Measurements from ENCODE around the gene E2F6. TPM values are rescaled to one million over a fixed set of nuclear protein-coding genes. Genes with fewer than 3 reads are reported as not detected.

Gene E2F6
- total and polyA plus RNA-seq, 9 of the 15 experiments (the other 6 are each of a cell fraction or from before 2014, with no cell fraction given): 13.6 to 33.9 (median 26.1) TPM

DNA sequence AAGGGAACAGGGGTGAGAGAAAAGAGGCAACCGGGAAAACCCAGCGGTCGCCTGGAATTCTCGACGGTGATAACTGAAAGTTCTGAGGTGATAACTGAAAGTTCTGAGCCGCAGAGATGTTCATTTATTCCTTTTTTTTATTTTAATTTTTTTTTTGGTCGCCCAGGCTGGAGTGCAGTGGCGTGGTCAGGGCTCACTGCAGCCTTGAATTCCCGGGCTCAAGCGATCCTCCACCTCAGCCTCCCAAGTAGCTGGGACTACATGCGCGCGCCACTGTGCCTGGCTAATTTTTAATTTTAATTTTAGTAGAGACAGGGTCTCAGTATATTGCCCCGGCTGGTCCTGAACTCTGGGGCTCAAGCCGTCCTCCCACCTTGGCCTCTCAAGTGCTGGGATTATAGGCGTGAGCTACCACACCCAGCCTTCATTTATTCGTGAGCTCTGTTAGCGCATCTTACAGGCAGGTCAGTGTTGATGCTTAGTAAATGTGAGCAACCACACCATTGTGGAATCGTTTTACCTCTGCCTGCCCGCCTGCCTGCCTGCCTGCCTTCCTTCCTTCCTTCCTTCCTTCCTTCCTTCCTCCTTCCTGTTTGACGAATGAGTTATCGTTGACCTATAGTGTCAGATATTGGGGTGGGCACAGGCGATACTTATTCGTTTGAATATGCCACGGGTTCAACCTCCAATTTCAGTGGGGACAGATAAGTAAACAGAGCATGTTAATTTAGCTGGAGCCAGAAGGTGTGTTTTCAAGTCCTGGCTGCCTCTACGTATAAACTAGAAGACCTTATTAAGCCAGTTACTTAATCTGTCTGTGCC, 557 bp upstream of the E2F6 start (continued):
- TF ChIP-seq, protein P1, sequence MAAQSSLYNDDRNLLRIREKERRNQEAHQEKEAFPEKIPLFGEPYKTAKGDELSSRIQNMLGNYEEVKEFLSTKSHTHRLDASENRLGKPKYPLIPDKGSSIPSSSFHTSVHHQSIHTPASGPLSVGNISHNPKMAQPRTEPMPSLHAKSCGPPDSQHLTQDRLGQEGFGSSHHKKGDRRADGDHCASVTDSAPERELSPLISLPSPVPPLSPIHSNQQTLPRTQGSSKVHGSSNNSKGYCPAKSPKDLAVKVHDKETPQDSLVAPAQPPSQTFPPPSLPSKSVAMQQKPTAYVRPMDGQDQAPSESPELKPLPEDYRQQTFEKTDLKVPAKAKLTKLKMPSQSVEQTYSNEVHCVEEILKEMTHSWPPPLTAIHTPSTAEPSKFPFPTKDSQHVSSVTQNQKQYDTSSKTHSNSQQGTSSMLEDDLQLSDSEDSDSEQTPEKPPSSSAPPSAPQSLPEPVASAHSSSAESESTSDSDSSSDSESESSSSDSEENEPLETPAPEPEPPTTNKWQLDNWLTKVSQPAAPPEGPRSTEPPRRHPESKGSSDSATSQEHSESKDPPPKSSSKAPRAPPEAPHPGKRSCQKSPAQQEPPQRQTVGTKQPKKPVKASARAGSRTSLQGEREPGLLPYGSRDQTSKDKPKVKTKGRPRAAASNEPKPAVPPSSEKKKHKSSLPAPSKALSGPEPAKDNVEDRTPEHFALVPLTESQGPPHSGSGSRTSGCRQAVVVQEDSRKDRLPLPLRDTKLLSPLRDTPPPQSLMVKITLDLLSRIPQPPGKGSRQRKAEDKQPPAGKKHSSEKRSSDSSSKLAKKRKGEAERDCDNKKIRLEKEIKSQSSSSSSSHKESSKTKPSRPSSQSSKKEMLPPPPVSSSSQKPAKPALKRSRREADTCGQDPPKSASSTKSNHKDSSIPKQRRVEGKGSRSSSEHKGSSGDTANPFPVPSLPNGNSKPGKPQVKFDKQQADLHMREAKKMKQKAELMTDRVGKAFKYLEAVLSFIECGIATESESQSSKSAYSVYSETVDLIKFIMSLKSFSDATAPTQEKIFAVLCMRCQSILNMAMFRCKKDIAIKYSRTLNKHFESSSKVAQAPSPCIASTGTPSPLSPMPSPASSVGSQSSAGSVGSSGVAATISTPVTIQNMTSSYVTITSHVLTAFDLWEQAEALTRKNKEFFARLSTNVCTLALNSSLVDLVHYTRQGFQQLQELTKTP (IDR thresholded peaks at IDR 0.05; ENCODE audit: low read depth in 1 of 2, partially characterized antibody in 2 of 2): peak in 1 of 2 experiments; percentile 77
- TF ChIP-seq, protein P2, sequence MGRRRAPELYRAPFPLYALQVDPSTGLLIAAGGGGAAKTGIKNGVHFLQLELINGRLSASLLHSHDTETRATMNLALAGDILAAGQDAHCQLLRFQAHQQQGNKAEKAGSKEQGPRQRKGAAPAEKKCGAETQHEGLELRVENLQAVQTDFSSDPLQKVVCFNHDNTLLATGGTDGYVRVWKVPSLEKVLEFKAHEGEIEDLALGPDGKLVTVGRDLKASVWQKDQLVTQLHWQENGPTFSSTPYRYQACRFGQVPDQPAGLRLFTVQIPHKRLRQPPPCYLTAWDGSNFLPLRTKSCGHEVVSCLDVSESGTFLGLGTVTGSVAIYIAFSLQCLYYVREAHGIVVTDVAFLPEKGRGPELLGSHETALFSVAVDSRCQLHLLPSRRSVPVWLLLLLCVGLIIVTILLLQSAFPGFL (CRISPR knock-in tag; IDR thresholded peaks at IDR 0.05): no peak
- TF ChIP-seq, protein P3, sequence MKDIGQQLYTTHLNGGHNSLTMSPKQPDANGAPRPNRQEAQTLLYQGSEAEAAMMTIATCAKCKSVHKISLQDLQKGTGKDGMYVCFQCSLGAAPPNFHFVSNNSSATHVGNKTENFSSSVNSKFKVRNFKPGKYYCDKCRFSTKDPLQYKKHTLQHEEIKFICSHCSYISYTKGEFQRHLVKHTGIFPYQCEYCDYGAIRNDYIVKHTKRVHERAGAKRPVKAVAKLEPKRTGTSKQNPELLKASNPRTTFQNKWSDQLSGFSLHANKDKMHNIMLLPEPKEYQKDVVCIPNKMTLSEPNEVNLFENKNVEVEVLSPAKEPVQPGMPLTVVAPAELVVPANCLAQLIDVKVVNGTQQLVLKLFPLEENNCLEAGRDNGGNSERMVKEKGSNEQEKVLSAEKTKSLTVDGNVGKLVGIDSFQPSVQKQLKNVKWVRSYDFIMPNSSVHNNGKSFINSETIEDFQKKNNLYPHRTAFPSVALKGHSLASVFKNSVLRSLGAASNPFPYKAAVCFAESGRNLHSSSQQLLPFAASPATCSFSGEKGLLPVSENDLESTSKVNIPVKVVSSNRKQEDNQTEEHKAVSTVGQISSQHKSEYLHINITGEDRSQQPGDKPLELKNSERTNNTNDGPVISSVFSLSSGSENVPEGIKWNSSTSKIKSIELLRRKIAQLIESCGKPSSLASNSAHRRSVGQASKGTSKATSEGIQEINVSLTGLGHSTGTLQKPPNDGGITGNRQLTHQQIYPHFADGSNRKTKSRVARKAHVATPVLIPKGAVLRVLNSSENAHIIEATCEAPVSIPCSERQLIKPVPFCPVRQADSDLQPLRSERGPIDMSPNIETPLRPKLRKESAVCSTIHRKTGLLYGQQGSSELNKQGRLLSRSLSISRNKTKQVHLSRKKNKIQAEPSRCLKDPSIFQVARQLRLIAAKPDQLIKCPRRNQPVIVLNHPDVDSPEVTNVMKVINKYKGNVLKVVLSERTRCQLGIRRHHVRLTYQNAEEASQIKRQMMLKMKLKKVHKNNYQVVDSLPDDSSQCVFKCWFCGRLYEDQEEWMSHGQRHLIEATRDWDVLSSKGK (CRISPR knock-in tag; IDR thresholded peaks at IDR 0.05): no peak
- TF ChIP-seq ZNF24 (IDR thresholded peaks at IDR 0.05): 0 out of 2 replicates have a peak, but pooled peaks have one; percentile 18
- peak; percentile 46; the same call in 1 of the 2 replicates for TF ChIP-seq NR4A1 (CRISPR knock-in tag; IDR thresholded peaks at IDR 0.05)
- no peak for TF ChIP-seq NR4A1 (tag; IDR thresholded peaks at IDR 0.05)
- 0 out of 2 replicates have a peak, but pooled peaks have one; percentile 8 for TF ChIP-seq TRIM28 (IDR thresholded peaks at IDR 0.05)
- TF ChIP-seq, protein P4, sequence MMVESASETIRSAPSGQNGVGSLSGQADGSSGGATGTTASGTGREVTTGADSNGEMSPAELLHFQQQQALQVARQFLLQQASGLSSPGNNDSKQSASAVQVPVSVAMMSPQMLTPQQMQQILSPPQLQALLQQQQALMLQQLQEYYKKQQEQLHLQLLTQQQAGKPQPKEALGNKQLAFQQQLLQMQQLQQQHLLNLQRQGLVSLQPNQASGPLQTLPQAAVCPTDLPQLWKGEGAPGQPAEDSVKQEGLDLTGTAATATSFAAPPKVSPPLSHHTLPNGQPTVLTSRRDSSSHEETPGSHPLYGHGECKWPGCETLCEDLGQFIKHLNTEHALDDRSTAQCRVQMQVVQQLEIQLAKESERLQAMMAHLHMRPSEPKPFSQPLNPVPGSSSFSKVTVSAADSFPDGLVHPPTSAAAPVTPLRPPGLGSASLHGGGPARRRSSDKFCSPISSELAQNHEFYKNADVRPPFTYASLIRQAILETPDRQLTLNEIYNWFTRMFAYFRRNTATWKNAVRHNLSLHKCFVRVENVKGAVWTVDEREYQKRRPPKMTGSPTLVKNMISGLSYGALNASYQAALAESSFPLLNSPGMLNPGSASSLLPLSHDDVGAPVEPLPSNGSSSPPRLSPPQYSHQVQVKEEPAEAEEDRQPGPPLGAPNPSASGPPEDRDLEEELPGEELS (CRISPR knock-in tag; IDR thresholded peaks at IDR 0.05; ENCODE audit: borderline replicate concordance): 0 out of 2 replicates have a peak, but pooled peaks have one; percentile 52
- TF ChIP-seq, protein P5, sequence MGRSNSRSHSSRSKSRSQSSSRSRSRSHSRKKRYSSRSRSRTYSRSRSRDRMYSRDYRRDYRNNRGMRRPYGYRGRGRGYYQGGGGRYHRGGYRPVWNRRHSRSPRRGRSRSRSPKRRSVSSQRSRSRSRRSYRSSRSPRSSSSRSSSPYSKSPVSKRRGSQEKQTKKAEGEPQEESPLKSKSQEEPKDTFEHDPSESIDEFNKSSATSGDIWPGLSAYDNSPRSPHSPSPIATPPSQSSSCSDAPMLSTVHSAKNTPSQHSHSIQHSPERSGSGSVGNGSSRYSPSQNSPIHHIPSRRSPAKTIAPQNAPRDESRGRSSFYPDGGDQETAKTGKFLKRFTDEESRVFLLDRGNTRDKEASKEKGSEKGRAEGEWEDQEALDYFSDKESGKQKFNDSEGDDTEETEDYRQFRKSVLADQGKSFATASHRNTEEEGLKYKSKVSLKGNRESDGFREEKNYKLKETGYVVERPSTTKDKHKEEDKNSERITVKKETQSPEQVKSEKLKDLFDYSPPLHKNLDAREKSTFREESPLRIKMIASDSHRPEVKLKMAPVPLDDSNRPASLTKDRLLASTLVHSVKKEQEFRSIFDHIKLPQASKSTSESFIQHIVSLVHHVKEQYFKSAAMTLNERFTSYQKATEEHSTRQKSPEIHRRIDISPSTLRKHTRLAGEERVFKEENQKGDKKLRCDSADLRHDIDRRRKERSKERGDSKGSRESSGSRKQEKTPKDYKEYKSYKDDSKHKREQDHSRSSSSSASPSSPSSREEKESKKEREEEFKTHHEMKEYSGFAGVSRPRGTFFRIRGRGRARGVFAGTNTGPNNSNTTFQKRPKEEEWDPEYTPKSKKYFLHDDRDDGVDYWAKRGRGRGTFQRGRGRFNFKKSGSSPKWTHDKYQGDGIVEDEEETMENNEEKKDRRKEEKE (IDR thresholded peaks at IDR 0.05; ENCODE audit: borderline replicate concordance in 1 of 2, control insufficient read depth in 1 of 2, low read depth in 2 of 2, low read length in 1 of 2): 0 out of 4 replicates have a peak, but pooled peaks of 1 of the 2 experiments have one; percentile 3
- no peak for TF ChIP-seq ZKSCAN3 (CRISPR knock-in tag; IDR thresholded peaks at IDR 0.05)
- TF ChIP-seq NFATC3 (IDR thresholded peaks at IDR 0.05): peak; percentile 58; the same call in 1 of the 2 replicates

Measured in K562 (cell line).